ENCODE results near the gene RAPH1.
"Not testable (repeated sequence)": the region's sequence is repeated elsewhere in the genome, so short reads cannot be mapped to it uniquely, and the experiment has no call there.

The RAPH1 gene

GRCh38 chr2:203418271-203418670, 116.8 kb downstream of the RAPH1 start:
- no peak for DNase-seq

- no peak for DNase-seq
These were observed 121.3 kb downstream of the RAPH1 start for GRCh38 chr2:203413796-203414195.

GRCh38 chr2:203412546-203413331, 122.4 kb downstream of the RAPH1 start:
- no peak for DNase-seq

GRCh38 chr2:203407496-203407895, 127.6 kb downstream of the RAPH1 start:
- no peak for DNase-seq

GRCh38 chr2:203404996-203405395, 130.1 kb downstream of the RAPH1 start:
- no peak for DNase-seq

GRCh38 chr2:203400805-203401585, 134.1 kb downstream of the RAPH1 start:
- no peak for DNase-seq

- no peak for DNase-seq
These were observed 136.1 kb downstream of the RAPH1 start for GRCh38 chr2:203399031-203399430.

- DNase-seq: no peak
These were observed 138.4 kb downstream of the RAPH1 start for GRCh38 chr2:203396667-203397066.

- DNase-seq: no peak
These were observed 139.2 kb downstream of the RAPH1 start for GRCh38 chr2:203395858-203396257.

- DNase-seq: no peak
These were observed 140.4 kb downstream of the RAPH1 start for GRCh38 chr2:203394519-203395227.

GRCh38 chr2:203388153-203388552, 146.9 kb downstream of the RAPH1 start:
- not testable (repeated sequence) for DNase-seq

GRCh38 chr2:203383038-203383437, 152.1 kb downstream of the RAPH1 start:
- DNase-seq: no peak

GRCh38 chr2:203379156-203379555, 155.9 kb downstream of the RAPH1 start:
- no peak for DNase-seq

GRCh38 chr2:203376173-203376572, 158.9 kb downstream of the RAPH1 start:
- DNase-seq: no peak

- DNase-seq: not testable (repeated sequence)
These were observed 162.4 kb downstream of the RAPH1 start for GRCh38 chr2:203372706-203373105.

- DNase-seq: no peak
These were observed 168.2 kb downstream of the RAPH1 start for GRCh38 chr2:203366639-203367466.

GRCh38 chr2:203361922-203362321, 173.2 kb downstream of the RAPH1 start:
- no peak for DNase-seq

GRCh38 chr2:203361495-203361894, 173.6 kb downstream of the RAPH1 start:
- DNase-seq: no peak

- DNase-seq: no peak
These were observed 174.2 kb downstream of the RAPH1 start for GRCh38 chr2:203360833-203361430.

- DNase-seq: no peak
These were observed 175.7 kb downstream of the RAPH1 start for GRCh38 chr2:203359450-203359849.

GRCh38 chr2:203354966-203355365, 180.1 kb downstream of the RAPH1 start:
- DNase-seq: no peak

GRCh38 chr2:203352604-203353255, 182.4 kb downstream of the RAPH1 start:
- no peak for DNase-seq
